NB4 (cell line): ENCODE data around the gene FZD8.

ENCODE experiments used
- CTCF ChIP-seq: IDR thresholded peaks from one replicate; pipeline ENCODE4 v1.5.1; 2012; ENCODE audit warnings: low read depth, low read length
- POLR2A ChIP-seq: IDR thresholded peaks from 2 replicates; pipeline ENCODE4 v1.6.1; 2011; ENCODE audit warnings: mild to moderate bottlenecking; ENCODE audit not compliant: insufficient read length; ENCODE audit errors: extremely low read depth

DNA sequence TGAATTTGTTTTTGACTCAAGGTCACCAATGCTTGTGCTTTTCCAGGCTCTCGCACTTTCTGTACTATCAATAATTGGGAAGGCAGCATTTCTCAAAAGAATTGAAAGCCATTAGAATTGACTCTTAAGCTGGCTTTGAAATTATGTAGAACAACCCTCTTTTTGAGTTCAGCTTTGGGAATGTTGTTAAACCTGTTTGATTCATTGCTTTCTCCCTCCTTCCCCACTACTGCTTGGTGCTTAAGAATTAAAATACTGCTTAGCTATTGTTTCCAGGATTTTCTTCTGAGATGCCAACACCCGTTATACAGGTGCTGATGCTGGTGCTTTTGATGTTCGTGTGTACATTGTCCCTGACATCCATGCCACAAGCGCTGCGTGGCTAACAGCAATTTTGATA, 15.5 kb upstream of the FZD8 start:
- TF ChIP-seq CTCF (no peak), POLR2A (no peak)
